GM21447 (cell line): Measurements from ENCODE around the gene ANKRD44.
"Not testable (repeated sequence)": the region's sequence is repeated elsewhere in the genome, so short reads cannot be mapped to it uniquely, and the experiment has no call there.

ENCODE experiments used
- ATAC-seq: cut with Tn5 transposase; IDR thresholded peaks from one replicate; pipeline ENCODE4 v1.9.1; 2021; ENCODE audit not compliant: unreplicated experiment

Gene ANKRD44

GRCh38 chr2:197085665-197086064 lies 224.9 kb downstream of the ANKRD44 start:
- ATAC-seq: no peak

DNA sequence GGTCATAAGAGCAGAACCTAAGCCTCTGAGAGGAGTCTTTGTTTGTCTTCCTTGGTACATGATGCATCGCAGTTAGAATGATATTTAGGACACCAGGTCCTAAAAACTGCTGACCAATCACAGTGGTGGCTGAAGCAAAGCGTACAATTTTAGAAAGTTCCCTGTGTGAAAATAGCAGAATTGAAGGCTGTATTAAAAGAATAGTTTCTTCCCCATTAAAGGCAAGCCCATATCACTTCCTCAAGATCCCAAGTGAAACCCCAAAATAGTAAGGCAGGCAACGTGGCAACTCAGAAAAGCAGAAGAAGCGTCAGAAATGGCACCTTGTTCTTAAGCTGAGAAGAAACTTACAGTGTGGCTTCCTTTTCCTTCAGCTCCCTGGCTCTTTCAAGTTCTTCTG lies 229.3 kb downstream of the ANKRD44 start:
- ATAC-seq: no peak

- ATAC-seq: no peak
These were observed 229.9 kb downstream of the ANKRD44 start for GRCh38 chr2:197080578-197081216.

- no peak for ATAC-seq
These were observed 230.6 kb downstream of the ANKRD44 start for GRCh38 chr2:197079832-197080555.

DNA sequence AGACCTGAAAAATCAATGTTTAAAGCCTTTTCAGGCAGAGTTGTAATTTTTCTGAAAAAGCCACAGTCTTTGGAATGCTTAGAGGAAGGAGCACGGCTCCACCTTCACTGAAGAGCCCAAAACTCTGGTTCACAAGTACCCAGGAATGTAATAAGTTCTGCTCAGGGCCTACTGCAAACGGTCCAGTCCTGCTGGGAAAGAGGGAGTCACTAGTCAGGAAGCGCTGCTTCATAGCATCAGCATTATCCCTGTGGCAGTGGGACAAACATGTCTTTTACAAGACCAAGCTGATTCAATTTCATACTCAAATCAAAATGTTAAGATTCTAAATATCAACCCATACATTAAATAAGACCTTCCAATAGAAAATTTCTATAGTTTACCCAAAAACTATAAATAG lies 231.2 kb downstream of the ANKRD44 start:
- no peak for ATAC-seq

DNA sequence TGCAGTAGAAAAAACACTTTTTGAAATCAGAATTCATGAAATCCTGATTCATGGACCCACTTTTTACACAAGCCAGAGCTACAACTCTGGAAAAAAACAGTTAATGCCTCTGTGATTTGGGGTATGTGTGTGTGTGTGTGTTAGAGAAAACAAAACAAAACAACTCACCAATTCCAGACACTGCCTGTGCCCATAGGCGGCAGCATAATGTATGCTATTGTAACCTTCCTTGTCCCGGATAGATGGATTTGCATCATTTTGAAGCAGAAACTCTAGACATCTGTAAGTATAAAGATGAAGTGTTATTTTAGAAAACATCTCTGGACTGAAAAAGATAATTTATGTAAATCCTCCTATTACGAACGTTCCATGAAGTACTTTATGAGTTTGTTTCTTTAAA lies 232.0 kb downstream of the ANKRD44 start:
- no peak for ATAC-seq

- no peak for ATAC-seq
These were observed 233.2 kb downstream of the ANKRD44 start for GRCh38 chr2:197077336-197077735.

- ATAC-seq: no peak
These were observed 233.9 kb downstream of the ANKRD44 start for GRCh38 chr2:197076652-197077051.

- ATAC-seq: no peak
These were observed 234.7 kb downstream of the ANKRD44 start for GRCh38 chr2:197075754-197076337.

GRCh38 chr2:197075281-197075680 lies 235.3 kb downstream of the ANKRD44 start:
- ATAC-seq: no peak

GRCh38 chr2:197073701-197074433 lies 236.7 kb downstream of the ANKRD44 start:
- ATAC-seq: no peak

- no peak for ATAC-seq
These were observed 237.3 kb downstream of the ANKRD44 start for GRCh38 chr2:197073270-197073669.

GRCh38 chr2:197072533-197072932 lies 238.0 kb downstream of the ANKRD44 start:
- ATAC-seq: no peak

- ATAC-seq: no peak
These were observed 238.7 kb downstream of the ANKRD44 start for GRCh38 chr2:197071790-197072436.

DNA sequence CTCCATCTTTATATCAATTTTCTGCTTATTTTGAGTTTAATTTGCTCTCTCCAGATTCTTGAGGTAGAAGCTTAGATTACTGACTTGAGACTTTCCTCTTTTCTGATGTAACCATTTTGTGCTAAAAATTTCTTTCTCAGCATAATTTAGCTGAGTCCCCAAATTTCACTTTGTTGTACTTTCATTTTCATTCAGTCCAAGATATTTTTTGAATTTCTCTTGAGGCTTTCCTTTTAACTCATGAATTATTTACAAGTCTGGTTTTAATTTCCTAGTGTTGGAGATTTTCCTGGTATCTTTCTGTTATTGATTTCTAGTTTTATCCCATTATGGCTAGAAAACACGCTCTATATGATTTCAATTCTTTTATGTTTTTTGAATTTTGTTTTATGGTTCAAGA lies 239.4 kb downstream of the ANKRD44 start:
- ATAC-seq: no peak

GRCh38 chr2:197069958-197070357 lies 240.6 kb downstream of the ANKRD44 start:
- no peak for ATAC-seq

DNA sequence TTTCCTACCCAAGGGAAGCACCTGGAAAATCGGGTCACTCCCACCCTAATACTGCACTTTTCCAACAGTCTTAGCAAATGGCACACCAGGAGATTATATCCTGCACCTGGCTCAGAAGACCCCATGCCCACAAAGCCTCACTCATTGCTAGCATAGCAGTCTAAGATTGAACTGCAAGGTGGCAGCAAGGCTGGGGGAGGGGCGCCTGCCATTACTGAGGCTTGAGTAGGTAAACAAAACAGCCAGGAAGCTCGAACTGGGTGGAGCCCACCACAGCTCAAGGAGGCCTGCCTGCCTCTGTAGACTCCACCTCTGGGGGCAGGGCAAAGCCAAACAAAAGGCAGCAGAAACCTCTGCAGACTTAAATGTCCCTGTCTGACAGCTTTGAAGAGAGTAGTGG lies 248.0 kb downstream of the ANKRD44 start:
- ATAC-seq: not testable (repeated sequence)

DNA sequence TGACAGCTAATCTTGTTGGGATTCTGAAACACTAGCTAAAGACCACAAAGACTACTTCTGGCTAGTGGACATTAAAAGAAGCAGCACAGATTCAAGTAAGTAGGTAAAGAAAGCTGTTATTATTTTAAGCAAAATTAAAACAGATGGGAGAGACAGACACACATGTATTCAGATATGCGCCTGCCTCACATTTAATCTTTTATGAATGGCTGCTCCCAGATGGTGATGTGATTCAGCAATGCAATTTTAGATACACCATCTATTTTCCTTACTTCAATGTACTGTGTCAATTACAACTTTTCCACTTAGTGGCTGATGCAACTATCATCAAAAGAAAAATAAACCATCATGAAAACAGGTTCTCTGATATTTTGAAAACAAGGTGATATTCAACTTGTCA lies 251.1 kb downstream of the ANKRD44 start:
- no peak for ATAC-seq

GRCh38 chr2:197058777-197059300 lies 251.7 kb downstream of the ANKRD44 start:
- no peak for ATAC-seq

DNA sequence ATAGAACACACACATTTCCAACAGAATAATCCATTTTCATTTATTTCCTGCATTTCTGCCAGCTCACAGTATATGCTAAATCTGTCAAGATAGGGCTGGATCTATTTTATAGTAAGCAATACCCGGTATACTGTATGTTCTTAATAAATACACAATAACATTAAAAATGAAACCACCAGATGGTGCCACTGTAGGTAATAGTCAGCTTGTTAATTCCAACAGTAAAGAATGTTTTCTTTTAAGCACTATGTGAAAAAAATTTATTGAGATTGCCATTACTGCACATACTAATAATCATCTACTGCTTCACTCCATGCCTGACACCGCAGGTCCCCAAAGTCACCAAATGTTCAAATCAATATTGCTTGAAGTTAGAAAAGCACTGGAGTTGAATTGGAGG lies 252.6 kb downstream of the ANKRD44 start:
- no peak for ATAC-seq

DNA sequence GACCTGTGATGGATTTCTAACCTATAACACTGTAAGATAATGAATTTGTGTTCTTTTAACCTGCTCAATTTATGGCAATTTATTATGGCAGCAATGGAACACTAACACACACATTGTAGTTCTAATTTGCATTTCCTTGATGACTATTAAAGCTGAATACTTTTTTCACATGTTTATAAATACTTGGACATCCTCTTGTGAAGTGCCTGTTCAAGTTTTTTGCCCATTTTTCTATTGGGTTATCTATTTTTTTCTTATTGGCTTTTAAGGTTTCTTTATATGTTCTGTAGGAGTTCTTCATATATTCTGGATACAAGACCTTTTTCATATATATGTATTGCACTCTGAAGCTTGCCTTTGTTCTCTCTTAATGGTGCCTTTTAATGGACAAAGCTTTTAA lies 255.5 kb downstream of the ANKRD44 start:
- no peak for ATAC-seq
